Spleen (tissue), 7 donors: Measurements from ENCODE around the gene ZDHHC4.

Experiments used
- POLR2A ChIP-seq, 3 donors: fragments of 450-650 bp; IDR thresholded peaks; one replicate each; pipeline ENCODE4 v1.5.1; 2017; ENCODE audit warnings: antibody characterized with exemption in 3 of 3, mild to moderate bottlenecking in 1 of 3
- POLR2AphosphoS5 ChIP-seq, 3 donors: sonication (generic); formaldehyde crosslinking; IDR thresholded peaks; one replicate each; pipeline ENCODE4 v1.5.1; 2017; ENCODE audit warnings: antibody characterized with exemption in 3 of 3
- TF ChIP-seq, protein P1 (sequence below), 11 experiments: fragments of 200-600 bp in 7 of 11; fragments of 450-650 bp in 4 of 11; sonication (generic) in 4 of 11; IDR thresholded peaks in 8 of 11; conservative IDR thresholded peaks in 3 of 11; 1 replicate in 7 of 11; 2 replicates in 4 of 11; pipeline versions ENCODE4 v1.4.0 to v1.8.0; 2016 to 2021; ENCODE audit warnings: antibody characterized with exemption in 11 of 11, inconsistent platforms in 4 of 11, mild to moderate bottlenecking in 1 of 11
- donor health status: DM: no; HTN: no; CAD: no; lungs with moderate emphysema.
- donor health status: DM: no; HTN: no; CAD: no.
- donor health status: DM: no; HTN: no; CAD: no.

DNA sequence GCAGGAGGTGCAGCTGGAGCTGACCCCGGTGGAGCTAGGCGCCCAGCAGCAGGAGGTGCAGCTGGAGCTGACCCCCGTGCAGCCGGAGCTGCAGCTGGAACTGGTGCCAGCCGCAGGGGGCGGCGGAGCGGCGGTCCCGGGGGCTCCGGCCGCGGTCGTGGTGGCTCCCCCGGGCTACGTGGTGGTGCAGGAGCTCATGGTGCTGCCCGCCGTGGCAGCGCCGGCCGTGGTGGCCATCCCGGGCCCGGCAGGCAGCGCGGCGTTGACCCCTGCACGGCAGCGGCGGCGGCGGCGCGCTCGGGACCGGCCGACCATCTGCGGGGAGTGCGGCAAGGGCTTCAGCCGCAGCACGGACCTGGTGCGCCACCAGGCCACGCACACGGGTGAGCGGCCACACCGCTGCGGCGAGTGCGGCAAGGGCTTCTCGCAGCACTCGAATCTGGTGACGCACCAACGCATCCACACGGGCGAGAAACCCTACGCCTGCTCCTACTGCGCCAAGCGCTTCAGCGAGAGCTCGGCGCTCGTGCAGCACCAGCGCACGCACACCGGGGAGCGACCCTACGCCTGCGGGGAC is 45.0 kb downstream of the ZDHHC4 start:
- TF ChIP-seq, protein P1, sequence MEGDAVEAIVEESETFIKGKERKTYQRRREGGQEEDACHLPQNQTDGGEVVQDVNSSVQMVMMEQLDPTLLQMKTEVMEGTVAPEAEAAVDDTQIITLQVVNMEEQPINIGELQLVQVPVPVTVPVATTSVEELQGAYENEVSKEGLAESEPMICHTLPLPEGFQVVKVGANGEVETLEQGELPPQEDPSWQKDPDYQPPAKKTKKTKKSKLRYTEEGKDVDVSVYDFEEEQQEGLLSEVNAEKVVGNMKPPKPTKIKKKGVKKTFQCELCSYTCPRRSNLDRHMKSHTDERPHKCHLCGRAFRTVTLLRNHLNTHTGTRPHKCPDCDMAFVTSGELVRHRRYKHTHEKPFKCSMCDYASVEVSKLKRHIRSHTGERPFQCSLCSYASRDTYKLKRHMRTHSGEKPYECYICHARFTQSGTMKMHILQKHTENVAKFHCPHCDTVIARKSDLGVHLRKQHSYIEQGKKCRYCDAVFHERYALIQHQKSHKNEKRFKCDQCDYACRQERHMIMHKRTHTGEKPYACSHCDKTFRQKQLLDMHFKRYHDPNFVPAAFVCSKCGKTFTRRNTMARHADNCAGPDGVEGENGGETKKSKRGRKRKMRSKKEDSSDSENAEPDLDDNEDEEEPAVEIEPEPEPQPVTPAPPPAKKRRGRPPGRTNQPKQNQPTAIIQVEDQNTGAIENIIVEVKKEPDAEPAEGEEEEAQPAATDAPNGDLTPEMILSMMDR (IDR thresholded peaks at IDR 0.05 in 8 of 11, conservative IDR thresholded peaks at IDR 0.05 in 3 of 11), result no peak
- TF ChIP-seq POLR2A (IDR thresholded peaks at IDR 0.05), result no peak
- no peak for TF ChIP-seq POLR2AphosphoS5 (IDR thresholded peaks at IDR 0.05)
